Transverse colon (tissue), 4 donors: ENCODE results near the gene MYH13. TPM values are rescaled to one million over a fixed set of nuclear protein-coding genes. Genes with fewer than 3 reads are reported as not detected.

Experiments used
- DNase-seq: peaks from one replicate; pipeline ENCODE4 v3.0.0-alpha.2; 2019
- H3K27ac ChIP-seq, 4 donors: fragments of 200-600 bp; sonication (generic); 2 replicates each; pipeline ENCODE4 v1.5.1; 2016 to 2018; ENCODE audit warnings: inconsistent platforms in 4 of 4
- H3K27me3 ChIP-seq: fragments of 200-600 bp; sonication (generic); 2 replicates; pipeline ENCODE4 v1.5.1; 2017; ENCODE audit warnings: inconsistent platforms
- H3K36me3 ChIP-seq, 4 donors: fragments of 200-600 bp; sonication (generic); 2 replicates each; pipeline ENCODE4 v1.5.1; 2017 to 2019; ENCODE audit warnings: inconsistent platforms in 4 of 4
- H3K4me1 ChIP-seq, 4 donors: fragments of 200-600 bp; sonication (generic); 2 replicates each; pipeline ENCODE4 v1.5.1; 2017 to 2020; ENCODE audit warnings: inconsistent platforms in 4 of 4
- H3K4me3 ChIP-seq, 4 donors: fragments of 200-600 bp; sonication (generic); 1 replicate in 1 of 4; 2 replicates in 3 of 4; pipeline versions ENCODE4 v1.5.1 to v1.6.1; 2017 to 2019; ENCODE audit warnings: inconsistent platforms in 4 of 4
- H3K9me3 ChIP-seq, 2 donors: fragments of 200-600 bp; sonication (generic); 2 replicates each; pipeline ENCODE4 v1.5.1; 2017 to 2019; ENCODE audit warnings: inconsistent platforms in 2 of 2
- EP300 ChIP-seq: sonication (generic); formaldehyde crosslinking; IDR thresholded peaks from one replicate; pipeline ENCODE4 v1.6.1; 2017; ENCODE audit warnings: antibody characterized with exemption, low read depth
- POLR2A ChIP-seq: fragments of 450-650 bp; IDR thresholded peaks from one replicate; pipeline ENCODE4 v1.6.1; 2016; ENCODE audit warnings: antibody characterized with exemption, mild to moderate bottlenecking, moderate library complexity
- POLR2AphosphoS5 ChIP-seq, 3 donors: sonication (generic); formaldehyde crosslinking; IDR thresholded peaks; one replicate each; pipeline ENCODE4 v1.6.1; 2016; ENCODE audit warnings: antibody characterized with exemption in 3 of 3
- WGBS, 2 donors: methylation state at CpG; one replicate each; pipeline ENCODE4 v1.1.5; 2018; ENCODE audit warnings: low coverage in 1 of 2; 5-methylcytosine and 5-hydroxymethylcytosine counted together
- in situ Hi-C, 4 donors: fragments of 200-750 bp; cut with MboI; loops; one replicate each; pipeline versions ENCODE4 v1.15.0 to v1.15.1; 2017; ENCODE audit warnings: low sequenced_read_pairs in 3 of 4, low pct_ligation_motif_present in 1 of 4, low pct_unique_long_range_greater_than_20kb in 1 of 4
- intact Hi-C: fragments of 100-400 bp; cut with DNase I; formaldehyde crosslinking; loops from one replicate; pipeline ENCODE4 v1.15.1; 2023; ENCODE audit warnings: low total_unique reads
- total RNA-seq, 4 donors: library from RNA; depleted of rRNA; stranded (reverse); fragments of >200 nt; gene quantifications; one replicate each; pipeline ENCODE4 v1.1.0, GENCODE V29; 2016
- TF ChIP-seq, protein P1 (sequence below), 5 experiments: fragments of 200-600 bp in 3 of 5; fragments of 450-650 bp in 2 of 5; sonication (generic) in 3 of 5; IDR thresholded peaks; 1 replicate in 2 of 5; 2 replicates in 3 of 5; pipeline ENCODE4 v1.5.1; 2016 to 2017; ENCODE audit warnings: antibody characterized with exemption in 5 of 5, inconsistent platforms in 3 of 5, mild to moderate bottlenecking in 2 of 5, moderate library complexity in 1 of 5

MYH13 gene
- total RNA-seq, 4 donors from 2014 or later = 0.14 to 2.6 (median 0.16) TPM; not detected in 1

DNA sequence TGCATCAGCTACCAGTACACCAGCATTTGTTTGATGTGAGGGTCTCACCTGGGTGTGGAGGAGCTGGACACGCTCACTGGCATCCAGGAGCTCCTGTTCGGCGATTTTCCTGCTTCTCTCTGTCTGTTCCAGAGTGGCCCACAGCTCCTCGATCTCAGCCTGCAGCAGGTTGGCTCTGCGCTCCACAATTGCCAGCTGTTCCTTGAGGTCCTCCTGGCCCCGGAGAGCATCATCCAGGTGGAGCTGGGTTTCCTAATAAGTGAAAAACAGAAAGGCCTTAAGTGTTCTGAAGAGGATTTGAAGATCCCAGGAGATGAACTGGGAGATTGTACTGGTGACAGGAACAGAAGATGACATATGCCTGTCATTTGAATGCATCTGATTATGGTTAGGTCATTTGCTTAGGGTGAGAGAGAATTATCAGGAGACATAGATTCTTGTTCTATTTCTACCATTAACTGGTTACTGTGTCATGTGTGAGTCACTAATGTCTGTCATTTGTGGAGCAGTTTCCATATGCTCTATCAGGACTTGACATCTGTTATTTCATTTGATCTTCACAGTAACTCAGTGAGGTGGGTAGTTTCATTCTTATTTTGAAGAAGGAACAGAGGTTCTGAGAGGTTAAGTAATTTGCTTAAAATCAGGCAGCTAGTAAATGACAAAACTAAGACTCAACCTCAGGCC, 21.5 kb upstream of the MYH13 start:
- intact Hi-C loops = no loop called here
- Histone ChIP-seq H3K4me1 (no peaks in the 10 kb centered on the region), H3K27ac (no peak overlapping the region), H3K27me3 (no peaks in the 10 kb centered on the region), H3K4me3 (no peak overlapping the region), H3K36me3 (no peaks in the 10 kb centered on the region), H3K9me3 (no peaks in the 10 kb centered on the region)
- TF ChIP-seq, protein P1, sequence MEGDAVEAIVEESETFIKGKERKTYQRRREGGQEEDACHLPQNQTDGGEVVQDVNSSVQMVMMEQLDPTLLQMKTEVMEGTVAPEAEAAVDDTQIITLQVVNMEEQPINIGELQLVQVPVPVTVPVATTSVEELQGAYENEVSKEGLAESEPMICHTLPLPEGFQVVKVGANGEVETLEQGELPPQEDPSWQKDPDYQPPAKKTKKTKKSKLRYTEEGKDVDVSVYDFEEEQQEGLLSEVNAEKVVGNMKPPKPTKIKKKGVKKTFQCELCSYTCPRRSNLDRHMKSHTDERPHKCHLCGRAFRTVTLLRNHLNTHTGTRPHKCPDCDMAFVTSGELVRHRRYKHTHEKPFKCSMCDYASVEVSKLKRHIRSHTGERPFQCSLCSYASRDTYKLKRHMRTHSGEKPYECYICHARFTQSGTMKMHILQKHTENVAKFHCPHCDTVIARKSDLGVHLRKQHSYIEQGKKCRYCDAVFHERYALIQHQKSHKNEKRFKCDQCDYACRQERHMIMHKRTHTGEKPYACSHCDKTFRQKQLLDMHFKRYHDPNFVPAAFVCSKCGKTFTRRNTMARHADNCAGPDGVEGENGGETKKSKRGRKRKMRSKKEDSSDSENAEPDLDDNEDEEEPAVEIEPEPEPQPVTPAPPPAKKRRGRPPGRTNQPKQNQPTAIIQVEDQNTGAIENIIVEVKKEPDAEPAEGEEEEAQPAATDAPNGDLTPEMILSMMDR (IDR thresholded peaks at IDR 0.05) = no peak
- TF ChIP-seq POLR2A = no peak
- TF ChIP-seq EP300 = no peak
- in situ Hi-C loops = no loop called here
- 91% methylated on average over 3 to 6 of the region's 6 CpGs for WGBS, 2 donors
- no peak for DNase-seq

DNA sequence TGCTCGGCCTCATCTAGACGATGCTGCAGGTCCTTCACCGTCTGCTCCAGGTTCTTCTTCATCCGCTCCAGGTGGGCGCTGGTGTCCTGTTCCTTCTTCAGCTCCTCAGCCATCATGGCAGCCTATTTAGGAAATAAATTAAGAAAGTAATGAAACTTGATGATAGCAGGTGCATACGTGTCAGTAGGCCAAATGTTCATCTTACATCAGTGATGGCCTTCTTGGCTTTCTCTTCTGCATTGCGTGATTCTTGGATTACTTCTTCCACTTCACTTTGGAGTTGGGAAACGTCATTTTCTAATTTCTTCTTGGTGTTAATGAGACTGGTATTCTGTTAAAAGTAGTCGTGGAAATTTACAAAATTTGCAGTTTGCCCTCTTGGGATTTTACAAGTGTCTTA, 20.1 kb upstream of the MYH13 start:
- Histone ChIP-seq H3K4me1 (no peaks in the 10 kb centered on the region), H3K36me3 (no peaks in the 10 kb centered on the region), H3K27ac (no peak overlapping the region), H3K9me3 (no peaks in the 10 kb centered on the region), H3K27me3 (no peaks in the 10 kb centered on the region), H3K4me3 (no peak overlapping the region)
- in situ Hi-C loops (no loop called here), intact Hi-C loops (no loop called here)
- no peak for DNase-seq
- TF ChIP-seq POLR2A (no peak), EP300 (no peak), POLR2AphosphoS5 (IDR thresholded peaks at IDR 0.05) (no peak)
- TF ChIP-seq, protein P1 (IDR thresholded peaks at IDR 0.05) = no peak
- 81 to 87% methylated on average over 5 to 9 of the region's 9 CpGs for WGBS, 2 donors

DNA sequence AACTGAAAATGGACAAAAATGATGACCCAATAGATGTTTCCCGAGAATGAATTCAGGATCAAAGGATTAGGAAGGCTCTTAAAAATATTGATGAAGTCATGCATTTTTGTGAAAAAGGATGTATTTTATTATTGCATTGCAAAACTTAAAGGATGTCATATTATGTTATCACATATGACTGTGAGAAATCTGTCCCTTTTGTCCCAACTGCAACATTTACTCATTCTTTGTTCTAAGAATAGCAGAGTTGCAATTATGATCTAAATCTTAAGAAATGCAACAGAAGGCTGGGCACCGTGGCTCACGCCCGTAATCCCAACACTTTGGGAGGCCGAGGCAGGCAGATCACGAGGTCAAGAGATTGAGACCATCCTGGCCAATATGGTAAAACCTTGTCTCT, 13.1 kb upstream of the MYH13 start:
- Histone ChIP-seq H3K36me3 (no peaks in the 10 kb centered on the region), H3K9me3 (no peaks in the 10 kb centered on the region), H3K4me1 (no peaks in the 10 kb centered on the region), H3K4me3 (no peak overlapping the region), H3K27me3 (no peaks in the 10 kb centered on the region), H3K27ac (no peak overlapping the region)
- WGBS, 2 donors = 67 to 78% methylated on average over 1 to 6 of the region's 6 CpGs
- intact Hi-C loops (no loop called here), in situ Hi-C loops (no loop called here)
- no peak for DNase-seq
- TF ChIP-seq POLR2A (no peak), EP300 (no peak), POLR2AphosphoS5 (IDR thresholded peaks at IDR 0.05) (no peak)
- TF ChIP-seq, protein P1 (IDR thresholded peaks at IDR 0.05) = no peak

DNA sequence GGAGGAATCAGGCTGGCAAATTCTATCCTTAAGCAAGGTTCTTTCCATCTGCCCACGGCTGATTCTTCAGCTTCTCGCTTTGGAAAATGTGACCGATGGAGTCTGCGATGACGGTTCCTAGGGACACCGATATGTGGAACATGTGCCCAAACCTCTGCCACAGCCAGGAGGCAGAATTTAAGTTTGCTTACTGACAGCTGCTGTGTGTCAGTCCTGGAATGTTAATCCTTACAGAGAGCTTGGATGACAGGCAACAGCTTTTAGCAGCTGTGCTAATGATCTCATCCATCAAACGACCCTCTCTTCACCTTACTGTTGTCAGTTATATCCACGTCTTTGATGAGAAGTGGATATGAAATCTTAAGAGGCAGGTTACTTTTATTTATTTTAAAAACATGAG, 11.4 kb upstream of the MYH13 start:
- DNase-seq = no peak
- no peaks in the 10 kb centered on the region for H3K4me1 ChIP-seq
- H3K27ac ChIP-seq = no peak overlapping the region
- no peaks in the 10 kb centered on the region for H3K9me3 ChIP-seq
- no peak overlapping the region for H3K4me3 ChIP-seq
- in situ Hi-C loops (no loop called here), intact Hi-C loops (no loop called here)
- TF ChIP-seq POLR2A = no peak
- no peak for TF ChIP-seq EP300
- peak in 2 of 3 donors; percentile 45 to 75 for TF ChIP-seq POLR2AphosphoS5 (IDR thresholded peaks at IDR 0.05)
- TF ChIP-seq, protein P1 (IDR thresholded peaks at IDR 0.05) = no peak
- H3K27me3 ChIP-seq = no peaks in the 10 kb centered on the region
- no peaks in the 10 kb centered on the region for H3K36me3 ChIP-seq
- WGBS, 2 donors = 17 to 60% methylated on average over 1 to 8 of the region's 8 CpGs
